ENCODE measurements around the gene ZNRD2.
"Not testable (repeated sequence)": the region's sequence is repeated elsewhere in the genome, so short reads cannot be mapped to it uniquely, and the experiment has no call there.

ZNRD2 gene

GRCh38 chr11:65562020-65562419 is 8.3 kb upstream of the ZNRD2 start:
- Histone ChIP-seq H2AFZ (ENCODE audit: low read depth) (no peak overlapping the region), H3K4me3 (IDR thresholded peaks at IDR 0.05; ENCODE audit: insufficient read depth, low read depth, low read length) (no peak overlapping the region), H3K4me1 (ENCODE audit: low read depth, poor library complexity, severe bottlenecking) (peaks cover 30% of the 10 kb centered on the region), H3K36me3 (ENCODE audit: insufficient read depth) (no peaks in the 10 kb centered on the region), H3K4me2 (no peak overlapping the region), H4K20me1 (ENCODE audit: insufficient read depth) (no peaks in the 10 kb centered on the region), H3K9ac (no peak overlapping the region), H3K79me2 (ENCODE audit: insufficient read depth, low read depth) (peaks cover 7% of the 10 kb centered on the region; the same call in 1 of the 2 replicates), H3K27ac (no peak overlapping the region), H3K27me3 (ENCODE audit: insufficient read depth, low read depth) (no peaks in the 10 kb centered on the region)
- TF ChIP-seq CTCF (conservative IDR thresholded peaks at IDR 0.05; ENCODE audit: low read depth, low read length) = no peak

- Histone ChIP-seq H3K4me2 (no peak overlapping the region), H4K20me1 (ENCODE audit: insufficient read depth) (no peaks in the 10 kb centered on the region), H3K79me2 (ENCODE audit: insufficient read depth, low read depth) (peaks cover 13% of the 10 kb centered on the region), H3K4me3 (IDR thresholded peaks at IDR 0.05; ENCODE audit: insufficient read depth, low read depth, low read length) (no peak overlapping the region), H3K27me3 (ENCODE audit: insufficient read depth, low read depth) (no peaks in the 10 kb centered on the region), H3K36me3 (ENCODE audit: insufficient read depth) (no peaks in the 10 kb centered on the region), H2AFZ (ENCODE audit: low read depth) (no peak overlapping the region), H3K9ac (no peak overlapping the region), H3K4me1 (ENCODE audit: low read depth, poor library complexity, severe bottlenecking) (peaks cover 33% of the 10 kb centered on the region), H3K27ac (no peak overlapping the region)
- TF ChIP-seq CTCF (conservative IDR thresholded peaks at IDR 0.05; ENCODE audit: low read depth, low read length) = no peak
Observed at GRCh38 chr11:65562788-65563187, 7.5 kb upstream of the ZNRD2 start.

GRCh38 chr11:65563601-65564000 is 6.7 kb upstream of the ZNRD2 start:
- Histone ChIP-seq H3K9ac (no peak overlapping the region), H3K36me3 (ENCODE audit: insufficient read depth) (no peaks in the 10 kb centered on the region), H4K20me1 (ENCODE audit: insufficient read depth) (no peaks in the 10 kb centered on the region), H3K27ac (no peak overlapping the region), H3K4me1 (ENCODE audit: low read depth, poor library complexity, severe bottlenecking) (peaks cover 40% of the 10 kb centered on the region), H3K27me3 (ENCODE audit: insufficient read depth, low read depth) (no peaks in the 10 kb centered on the region), H2AFZ (ENCODE audit: low read depth) (no peak overlapping the region), H3K79me2 (ENCODE audit: insufficient read depth, low read depth) (peaks cover 22% of the 10 kb centered on the region), H3K4me3 (IDR thresholded peaks at IDR 0.05; ENCODE audit: insufficient read depth, low read depth, low read length) (no peak overlapping the region), H3K4me2 (no peak overlapping the region)
- TF ChIP-seq CTCF (conservative IDR thresholded peaks at IDR 0.05; ENCODE audit: low read depth, low read length) = no peak

GRCh38 chr11:65564879-65565559 is 5.3 kb upstream of the ZNRD2 start:
- not testable (repeated sequence) for H3K4me3 ChIP-seq (IDR thresholded peaks at IDR 0.05; ENCODE audit: insufficient read depth, low read depth, low read length); H3K27ac ChIP-seq; H3K9ac ChIP-seq

GRCh38 chr11:65565624-65566453 is 4.4 kb upstream of the ZNRD2 start:
- H3K79me2 ChIP-seq (ENCODE audit: insufficient read depth, low read depth) = peaks cover 32% of the 10 kb centered on the region
- H3K4me2 ChIP-seq = no peak overlapping the region
- H3K4me1 ChIP-seq (ENCODE audit: low read depth, poor library complexity, severe bottlenecking) = peaks cover 26% of the 10 kb centered on the region
- TF ChIP-seq CTCF (conservative IDR thresholded peaks at IDR 0.05; ENCODE audit: low read depth, low read length) = no peak
- H3K4me3 ChIP-seq (IDR thresholded peaks at IDR 0.05; ENCODE audit: insufficient read depth, low read depth, low read length) = no peak overlapping the region
- no peak overlapping the region for H2AFZ ChIP-seq (ENCODE audit: low read depth)
- H3K27me3 ChIP-seq (ENCODE audit: insufficient read depth, low read depth) = no peaks in the 10 kb centered on the region
- H4K20me1 ChIP-seq (ENCODE audit: insufficient read depth) = no peaks in the 10 kb centered on the region
- H3K36me3 ChIP-seq (ENCODE audit: insufficient read depth) = no peaks in the 10 kb centered on the region
- H3K27ac ChIP-seq = no peak overlapping the region
- H3K9ac ChIP-seq = no peak overlapping the region

More at GRCh38 chr11:65564879-65565559, 5.3 kb upstream of the ZNRD2 start:
- Histone ChIP-seq H3K4me1 (ENCODE audit: low read depth, poor library complexity, severe bottlenecking) (peaks cover 32% of the 10 kb centered on the region), H3K79me2 (ENCODE audit: insufficient read depth, low read depth) (peaks cover 28% of the 10 kb centered on the region)
- not testable (repeated sequence) for H2AFZ ChIP-seq (ENCODE audit: low read depth); H3K36me3 ChIP-seq (ENCODE audit: insufficient read depth); H3K27me3 ChIP-seq (ENCODE audit: insufficient read depth, low read depth); H3K4me2 ChIP-seq; H4K20me1 ChIP-seq (ENCODE audit: insufficient read depth)

Measured in KMS-11 (cell line).